SKM-1 (cell line): Measurements from ENCODE around the gene AP5S1.
A peak's percentile ranks its signal among the peaks of the same experiment; 100 is the strongest.
"Not testable (repeated sequence)": the region's sequence is repeated elsewhere in the genome, so short reads cannot be mapped to it uniquely, and the experiment has no call there.

Experiments
- DNase-seq: peaks from one replicate; lab custom pipeline; 2025; ENCODE audit not compliant: unreplicated experiment; lab: John Stamatoyannopoulos, UW

The AP5S1 gene

GRCh38 chr20:3842348-3842930, 22.1 kb downstream of the AP5S1 start:
- DNase-seq, result no peak

- DNase-seq, result no peak
Observed at GRCh38 chr20:3843490-3843889, 23.1 kb downstream of the AP5S1 start.

DNA sequence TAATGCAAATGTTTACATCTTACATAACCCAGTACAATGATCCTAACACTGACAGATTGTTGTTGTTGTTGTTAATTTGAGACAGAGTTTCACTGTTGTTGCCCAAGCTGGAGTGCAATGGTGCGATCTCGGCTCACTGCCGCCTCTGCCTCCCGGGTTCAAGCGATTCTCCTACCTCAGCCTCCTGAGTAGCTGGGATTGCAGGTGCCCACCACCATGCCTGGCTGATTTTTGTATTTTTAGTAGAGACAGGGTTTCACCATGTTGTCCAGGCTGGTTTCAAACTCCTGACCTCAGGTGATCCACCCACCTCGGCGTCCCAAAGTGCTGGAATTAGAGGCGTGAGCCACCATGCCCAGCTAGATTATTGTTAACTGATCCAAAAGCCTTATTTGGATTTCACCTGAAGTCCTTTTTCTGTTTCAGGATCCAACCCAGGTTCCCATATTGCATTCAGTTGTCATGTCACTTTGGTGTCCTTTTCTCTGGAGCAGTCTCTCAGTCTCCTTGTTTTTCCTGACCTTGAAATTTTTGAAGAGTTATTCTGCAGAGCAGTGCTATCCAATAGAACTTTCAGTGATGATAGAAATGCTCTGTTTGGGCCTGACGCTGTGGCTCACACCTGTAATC, 23.8 kb downstream of the AP5S1 start:
- DNase-seq, result not testable (repeated sequence)

DNA sequence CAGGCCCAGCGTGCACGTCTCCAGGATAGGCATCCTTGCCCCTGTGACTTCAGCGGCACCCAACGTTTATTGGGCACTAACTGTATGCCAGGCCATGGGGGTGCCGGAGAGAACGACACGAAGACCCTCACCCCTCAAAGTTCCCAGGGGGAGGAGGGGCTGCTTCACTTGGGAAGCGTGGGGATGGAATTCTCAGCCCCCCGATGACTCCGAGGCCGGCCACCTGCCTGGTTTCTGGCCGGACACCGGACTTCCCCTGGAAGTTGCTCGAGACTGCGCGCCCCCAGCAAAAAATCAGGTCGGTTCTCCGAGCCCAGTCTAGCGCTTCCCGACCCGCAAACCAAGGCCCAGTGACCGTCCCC, 26.0 kb downstream of the AP5S1 start:
- no peak for DNase-seq

- peak; percentile 26 for DNase-seq
Observed at GRCh38 chr20:3846740-3847428, 26.5 kb downstream of the AP5S1 start, which contains the start of gene MAVS. TSS of gene MAVS (plus strand) at chr20:3846834. CDS start at chr20:3854625, 7,791 bp downstream.

- no peak for DNase-seq
Observed at GRCh38 chr20:3847429-3847940, 27.1 kb downstream of the AP5S1 start.

DNA sequence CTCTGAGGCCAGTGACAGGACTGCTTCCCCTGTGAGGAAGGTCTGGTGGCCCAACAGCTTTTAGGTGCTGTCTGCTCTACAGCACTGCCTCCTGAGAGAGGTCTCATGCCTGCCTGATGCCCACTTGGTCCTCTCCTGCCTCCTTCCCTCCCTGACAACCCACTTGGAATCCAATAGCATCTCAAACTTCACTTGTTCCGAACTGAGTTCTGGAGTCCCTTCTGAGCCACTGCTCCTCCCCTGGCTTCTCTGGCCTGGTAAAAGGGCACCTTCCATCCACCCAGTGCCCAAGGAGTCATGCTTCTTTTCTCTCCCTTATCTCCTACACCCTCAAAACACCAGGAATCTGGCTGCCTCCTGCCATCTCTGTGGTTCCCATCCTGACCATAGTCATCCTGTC, 28.2 kb downstream of the AP5S1 start:
- no peak for DNase-seq

- DNase-seq, result no peak
Observed at GRCh38 chr20:3854462-3854871, 34.1 kb downstream of the AP5S1 start.

- no peak for DNase-seq
Observed at GRCh38 chr20:3857405-3857804, 37.1 kb downstream of the AP5S1 start.

DNA sequence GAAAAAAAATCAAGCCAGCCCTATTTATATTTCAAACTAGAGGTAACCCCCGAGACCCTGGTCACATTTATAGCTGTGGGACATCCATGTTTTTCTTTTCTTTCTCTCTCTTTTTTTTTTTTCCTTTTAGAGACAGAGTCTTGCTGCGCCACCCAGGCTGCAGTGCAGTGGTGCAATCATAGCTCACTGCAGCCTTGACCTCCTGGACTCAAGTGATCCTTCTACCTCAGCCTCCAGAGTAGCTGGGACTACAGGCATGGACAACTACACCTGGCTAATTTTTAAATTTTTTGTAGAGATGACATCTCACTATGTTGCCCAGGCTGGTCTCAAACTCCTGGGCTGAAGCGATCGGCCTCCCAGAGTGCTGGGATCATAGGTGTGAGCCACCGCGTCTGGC, 38.3 kb downstream of the AP5S1 start:
- no peak for DNase-seq

DNA sequence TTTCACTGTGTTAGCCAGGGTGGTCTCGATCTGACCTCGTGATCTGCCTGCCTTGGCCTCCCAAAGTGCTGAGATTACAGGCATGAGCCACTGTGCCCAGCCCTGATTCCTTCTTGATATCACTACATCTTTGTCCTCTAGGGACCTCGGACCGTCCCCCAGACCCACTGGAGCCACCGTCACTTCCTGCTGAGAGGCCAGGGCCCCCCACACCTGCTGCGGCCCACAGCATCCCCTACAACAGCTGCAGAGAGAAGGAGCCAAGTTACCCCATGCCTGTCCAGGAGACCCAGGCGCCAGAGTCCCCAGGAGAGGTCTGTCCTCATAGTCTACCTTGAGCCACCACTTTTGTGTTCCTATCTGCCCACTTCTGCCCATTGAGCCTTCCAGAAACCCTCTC, 40.8 kb downstream of the AP5S1 start:
- DNase-seq, result no peak

DNA sequence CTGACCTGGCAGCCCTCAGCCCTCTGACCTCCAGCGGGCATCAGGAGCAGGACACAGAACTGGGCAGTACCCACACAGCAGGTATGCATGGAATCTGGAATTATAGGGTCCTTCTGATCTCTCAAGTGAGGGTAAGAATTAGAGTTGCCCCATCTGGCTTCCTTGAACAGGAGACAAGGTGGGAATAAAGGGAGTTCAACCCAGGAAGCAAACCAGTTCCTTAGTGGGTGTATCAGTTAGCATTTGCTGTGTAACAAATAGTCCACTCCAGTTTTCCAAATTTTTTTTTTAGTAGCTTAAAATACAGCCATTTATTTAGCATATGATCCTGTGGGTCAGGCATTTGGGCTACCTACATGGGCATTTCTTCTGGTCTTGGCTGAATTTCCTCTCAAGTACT, 42.0 kb downstream of the AP5S1 start:
- DNase-seq, result no peak

DNA sequence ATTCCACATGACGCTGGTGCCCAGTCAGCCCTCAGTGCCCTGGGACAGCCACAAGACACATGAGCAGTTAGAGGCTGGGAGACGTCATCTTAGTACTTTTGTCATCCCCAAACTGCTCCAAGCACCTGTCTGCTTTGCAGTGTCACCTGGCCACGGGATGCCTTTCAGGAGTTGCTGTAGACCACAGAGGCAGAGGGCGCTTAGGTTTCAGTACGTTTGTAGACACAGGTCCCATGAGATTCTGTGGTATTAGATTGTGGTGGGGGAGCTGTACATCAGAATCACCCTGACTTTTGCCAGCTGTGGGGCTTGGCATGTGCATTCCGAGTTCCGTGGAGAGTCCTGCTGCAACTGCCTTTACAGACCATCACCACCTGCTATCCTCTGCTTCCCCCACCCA, 43.0 kb downstream of the AP5S1 start:
- no peak for DNase-seq

DNA sequence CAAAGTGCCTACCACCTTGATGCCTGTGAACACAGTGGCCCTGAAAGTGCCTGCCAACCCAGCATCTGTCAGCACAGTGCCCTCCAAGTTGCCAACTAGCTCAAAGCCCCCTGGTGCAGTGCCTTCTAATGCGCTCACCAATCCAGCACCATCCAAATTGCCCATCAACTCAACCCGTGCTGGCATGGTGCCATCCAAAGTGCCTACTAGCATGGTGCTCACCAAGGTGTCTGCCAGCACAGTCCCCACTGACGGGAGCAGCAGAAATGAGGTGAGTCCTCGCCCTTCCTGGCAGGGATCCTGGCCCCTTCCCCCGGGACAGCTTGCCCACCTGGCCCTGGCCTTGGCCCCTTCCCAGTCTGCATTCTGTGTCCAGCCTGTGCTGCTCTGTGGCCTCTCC, 44.2 kb downstream of the AP5S1 start:
- DNase-seq, result no peak

DNA sequence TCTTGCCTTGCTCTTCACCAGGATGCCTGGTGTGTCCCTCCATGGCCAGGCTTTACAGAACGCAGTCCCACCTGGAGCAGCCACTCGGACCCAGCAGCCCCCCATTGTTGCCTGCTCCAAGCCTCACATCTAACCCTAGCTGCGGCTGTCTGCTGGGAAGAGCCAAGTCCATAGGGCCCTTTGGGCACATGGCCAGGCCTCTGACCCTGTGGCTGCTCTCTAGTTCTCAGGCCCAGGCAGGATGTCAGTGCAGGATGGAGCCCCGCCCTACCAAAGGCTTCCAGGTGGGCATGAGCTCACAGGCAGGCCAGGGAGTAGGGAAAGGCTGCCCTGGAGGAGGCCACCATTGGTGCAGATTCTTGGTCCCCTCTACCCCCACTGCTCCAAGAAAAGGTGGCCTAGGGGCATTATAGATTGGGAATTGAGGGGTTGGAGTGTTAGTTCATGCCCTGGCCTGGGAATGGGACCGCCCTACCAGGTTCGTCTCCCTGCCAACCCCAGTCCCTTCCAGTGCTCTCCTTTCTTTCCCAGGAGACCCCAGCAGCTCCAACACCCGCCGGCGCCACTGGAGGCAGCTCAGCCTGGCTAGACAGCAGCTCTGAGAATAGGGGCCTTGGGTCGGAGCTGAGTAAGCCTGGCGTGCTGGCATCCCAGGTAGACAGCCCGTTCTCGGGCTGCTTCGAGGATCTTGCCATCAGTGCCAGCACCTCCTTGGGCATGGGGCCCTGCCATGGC, 45.0 kb downstream of the AP5S1 start:
- no peak for DNase-seq

GRCh38 chr20:3865887-3866407, 45.6 kb downstream of the AP5S1 start:
- no peak for DNase-seq

GRCh38 chr20:3866464-3866863, 46.1 kb downstream of the AP5S1 start:
- DNase-seq, result no peak

DNA sequence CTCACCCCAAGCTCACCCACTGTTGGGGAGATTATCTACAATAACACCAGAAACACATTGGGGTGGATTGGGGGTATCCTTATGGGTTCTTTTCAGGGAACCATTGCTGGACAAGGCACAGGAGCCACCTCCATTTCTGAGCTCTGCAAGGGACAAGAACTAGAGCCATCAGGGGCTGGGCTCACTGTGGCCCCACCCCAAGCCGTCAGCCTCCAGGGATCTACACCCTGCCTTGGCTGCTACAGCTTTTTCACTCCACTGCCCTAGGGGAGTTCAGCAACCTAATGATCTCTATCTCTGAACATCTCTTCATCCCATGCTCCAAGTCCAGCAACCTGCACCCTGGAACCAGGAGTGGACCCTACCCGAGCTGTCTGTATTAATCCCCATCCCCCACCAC, 47.5 kb downstream of the AP5S1 start:
- no peak for DNase-seq

- no peak for DNase-seq
Observed at GRCh38 chr20:3869839-3870634, 49.7 kb downstream of the AP5S1 start.

GRCh38 chr20:3871550-3872265, 51.4 kb downstream of the AP5S1 start:
- DNase-seq, result no peak
